MM.1S (cell line): Measurements from ENCODE around the gene TGFB1.

ENCODE experiments used
- EZH2 ChIP-seq: fragments of 300-600 bp; sonication (generic); optimal IDR thresholded peaks from 2 replicates; pipeline ENCODE3; 2017; ENCODE audit warnings: low read depth, mild to moderate bottlenecking, antibody characterized with exemption, low read length, mixed read lengths
- TF ChIP-seq, protein P1 (sequence below): fragments of 300-600 bp; sonication (generic); IDR thresholded peaks from 2 replicates; pipeline ENCODE4 v1.5.1; 2016; ENCODE audit warnings: antibody characterized with exemption, low read length, mixed read lengths

DNA sequence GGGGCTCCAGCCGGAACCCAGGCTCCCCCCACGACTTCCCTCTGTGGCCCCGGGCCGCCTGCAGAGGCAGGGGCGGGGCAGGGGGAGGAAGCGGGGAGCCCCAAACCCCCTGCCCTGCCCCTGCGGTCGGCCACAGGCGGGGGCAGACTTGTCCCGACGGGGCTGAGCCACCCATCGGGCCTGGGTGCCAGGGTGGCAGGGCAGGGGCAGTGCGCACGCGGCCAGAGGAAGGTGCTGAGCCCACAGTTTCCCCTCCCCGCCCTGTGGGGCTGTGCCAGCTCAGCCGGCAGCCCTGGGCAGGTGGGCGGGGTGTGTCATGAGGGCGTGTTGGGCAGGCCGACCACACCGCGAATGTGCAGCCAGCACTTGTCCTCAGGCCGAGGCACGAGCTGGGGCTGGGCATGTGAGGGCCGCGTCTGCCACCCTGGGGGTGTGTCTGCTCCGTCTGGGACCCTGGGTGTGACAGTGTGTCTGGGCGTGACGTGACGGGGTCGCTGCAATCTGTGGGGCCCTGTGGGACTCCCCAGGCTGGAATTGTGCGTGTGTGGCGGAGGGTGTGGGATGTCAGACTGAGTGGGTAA is 26.1 kb downstream of the TGFB1 start:
- TF ChIP-seq, protein P1, sequence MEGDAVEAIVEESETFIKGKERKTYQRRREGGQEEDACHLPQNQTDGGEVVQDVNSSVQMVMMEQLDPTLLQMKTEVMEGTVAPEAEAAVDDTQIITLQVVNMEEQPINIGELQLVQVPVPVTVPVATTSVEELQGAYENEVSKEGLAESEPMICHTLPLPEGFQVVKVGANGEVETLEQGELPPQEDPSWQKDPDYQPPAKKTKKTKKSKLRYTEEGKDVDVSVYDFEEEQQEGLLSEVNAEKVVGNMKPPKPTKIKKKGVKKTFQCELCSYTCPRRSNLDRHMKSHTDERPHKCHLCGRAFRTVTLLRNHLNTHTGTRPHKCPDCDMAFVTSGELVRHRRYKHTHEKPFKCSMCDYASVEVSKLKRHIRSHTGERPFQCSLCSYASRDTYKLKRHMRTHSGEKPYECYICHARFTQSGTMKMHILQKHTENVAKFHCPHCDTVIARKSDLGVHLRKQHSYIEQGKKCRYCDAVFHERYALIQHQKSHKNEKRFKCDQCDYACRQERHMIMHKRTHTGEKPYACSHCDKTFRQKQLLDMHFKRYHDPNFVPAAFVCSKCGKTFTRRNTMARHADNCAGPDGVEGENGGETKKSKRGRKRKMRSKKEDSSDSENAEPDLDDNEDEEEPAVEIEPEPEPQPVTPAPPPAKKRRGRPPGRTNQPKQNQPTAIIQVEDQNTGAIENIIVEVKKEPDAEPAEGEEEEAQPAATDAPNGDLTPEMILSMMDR = no peak
- no peak for TF ChIP-seq EZH2
